Epithelial cell of umbilical artery (primary cell): ENCODE measurements around the gene EPN3. TPM values are rescaled to one million over a fixed set of nuclear protein-coding genes. Genes with fewer than 3 reads are reported as not detected.

Source experiments
- total RNA-seq: library from RNA; depleted of rRNA; stranded (reverse); fragments of >200 nt; gene quantifications from 2 replicates; pipeline ENCODE4 v1.2.3, GENCODE V29; 2014

EPN3 gene
- under 0.01 and 0.15 TPM in 2 replicates for total RNA-seq

DNA sequence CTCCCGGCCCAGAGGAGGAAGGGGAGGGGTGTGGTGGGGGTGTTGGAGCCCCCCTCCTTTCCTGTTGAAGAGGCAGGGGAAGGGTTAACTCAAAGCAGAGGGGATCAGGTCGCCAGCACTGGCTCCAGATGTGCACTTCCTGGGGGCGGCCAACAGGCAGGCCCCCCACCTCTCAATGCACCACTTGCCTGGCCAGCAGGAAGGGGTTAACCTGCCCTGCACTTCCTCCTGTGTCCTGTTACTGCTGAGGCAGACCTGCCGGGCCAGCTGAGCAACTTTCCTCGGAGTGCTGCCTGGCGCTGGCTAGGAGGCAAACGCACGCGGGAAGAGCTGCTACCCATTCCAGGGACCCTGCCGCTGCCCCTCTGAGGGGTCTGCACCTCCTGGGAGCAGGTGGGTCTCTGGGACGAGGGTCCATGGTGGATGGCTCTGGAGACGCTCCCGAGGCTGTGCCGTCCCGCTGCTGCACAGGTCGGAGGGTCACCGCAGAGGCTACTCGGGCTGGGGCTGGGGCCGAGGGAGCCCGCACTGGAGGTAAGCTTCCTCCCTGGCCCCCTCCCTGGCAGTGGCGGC lies at the start of gene EPN3:
Gene EPN3 (plus strand): TSS at position 284 of the 573 bp plus-strand sequence. CDS start 3,822 bp downstream, outside the sequence.

DNA sequence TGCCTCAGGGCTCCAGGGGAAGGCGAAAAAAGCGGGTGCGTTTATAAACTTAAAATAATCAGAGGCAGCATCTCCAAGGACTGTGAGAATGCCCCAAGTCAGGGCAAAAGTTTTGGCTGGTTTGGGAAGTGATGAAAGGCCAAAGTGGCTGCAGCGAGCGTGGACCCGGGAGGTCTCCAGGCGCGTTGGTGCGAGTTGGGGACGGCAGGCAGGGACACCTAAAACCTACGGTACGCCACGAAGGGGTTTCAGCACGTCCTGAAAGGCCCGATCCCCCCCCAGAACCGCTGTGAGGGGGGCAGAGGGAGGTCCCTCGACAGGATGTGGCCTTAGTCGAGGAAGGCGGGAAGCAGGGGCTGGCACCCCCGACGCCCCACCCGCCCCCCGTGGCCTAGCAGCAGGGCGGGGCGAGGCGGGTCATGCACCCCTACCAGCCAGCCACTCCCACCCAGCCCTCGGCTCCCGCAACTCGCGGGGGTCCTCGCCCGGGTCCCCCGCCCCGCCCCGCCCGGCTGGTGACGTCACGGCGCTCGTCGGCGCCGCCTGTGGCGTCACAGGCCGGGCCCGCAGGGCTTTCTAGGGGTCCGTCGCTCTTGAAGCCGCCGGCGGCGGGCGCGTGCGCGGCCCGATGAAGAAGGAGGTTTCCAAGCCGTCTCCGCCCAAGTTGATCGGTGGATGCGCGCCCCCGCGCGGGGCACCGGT lies 24.5 kb upstream of the EPN3 start, which contains the start of gene MYCBPAP:
Gene MYCBPAP (plus strand): TSS at position 569 of the 702 bp plus-strand sequence. CDS start 236 bp downstream, outside the sequence.

DNA sequence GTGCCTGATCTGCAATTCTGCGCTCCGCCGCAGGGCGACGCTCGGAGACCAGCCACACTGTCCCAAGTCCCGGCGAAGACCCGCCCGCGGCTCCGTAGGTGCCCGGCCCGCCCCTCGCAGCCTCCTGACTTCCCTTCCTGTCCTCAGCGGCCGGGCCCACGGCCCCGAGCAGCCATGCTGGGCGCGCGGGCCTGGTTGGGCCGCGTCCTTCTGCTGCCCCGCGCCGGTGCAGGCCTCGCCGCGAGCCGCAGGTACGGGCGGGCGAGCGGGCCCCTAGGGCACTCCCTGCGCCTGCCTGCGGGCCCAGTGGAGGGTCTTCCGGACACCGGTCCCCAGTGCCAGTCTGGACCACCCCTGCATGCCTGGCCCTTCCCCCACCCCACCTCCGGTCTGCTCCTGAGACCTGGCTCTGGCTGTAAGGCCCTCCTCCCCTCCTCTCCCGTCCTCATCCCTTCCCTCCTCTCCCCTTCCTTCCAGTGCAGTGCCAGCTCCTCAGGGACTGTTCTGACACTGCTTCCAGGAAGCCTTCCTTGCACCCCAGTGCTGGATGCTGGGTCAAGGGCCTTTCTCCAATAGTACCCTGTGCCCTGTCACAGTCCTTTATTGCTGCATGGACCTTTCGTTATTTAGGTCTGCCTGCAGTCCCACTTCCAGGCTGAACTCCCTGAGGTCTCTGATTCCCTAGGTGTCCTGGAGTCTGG lies 14.7 kb downstream of the EPN3 start, which contains the start of gene SPATA20:
Gene SPATA20 (plus strand): TSS at position 140 of the 701 bp plus-strand sequence. CDS start 35 bp downstream, at position 175.

DNA sequence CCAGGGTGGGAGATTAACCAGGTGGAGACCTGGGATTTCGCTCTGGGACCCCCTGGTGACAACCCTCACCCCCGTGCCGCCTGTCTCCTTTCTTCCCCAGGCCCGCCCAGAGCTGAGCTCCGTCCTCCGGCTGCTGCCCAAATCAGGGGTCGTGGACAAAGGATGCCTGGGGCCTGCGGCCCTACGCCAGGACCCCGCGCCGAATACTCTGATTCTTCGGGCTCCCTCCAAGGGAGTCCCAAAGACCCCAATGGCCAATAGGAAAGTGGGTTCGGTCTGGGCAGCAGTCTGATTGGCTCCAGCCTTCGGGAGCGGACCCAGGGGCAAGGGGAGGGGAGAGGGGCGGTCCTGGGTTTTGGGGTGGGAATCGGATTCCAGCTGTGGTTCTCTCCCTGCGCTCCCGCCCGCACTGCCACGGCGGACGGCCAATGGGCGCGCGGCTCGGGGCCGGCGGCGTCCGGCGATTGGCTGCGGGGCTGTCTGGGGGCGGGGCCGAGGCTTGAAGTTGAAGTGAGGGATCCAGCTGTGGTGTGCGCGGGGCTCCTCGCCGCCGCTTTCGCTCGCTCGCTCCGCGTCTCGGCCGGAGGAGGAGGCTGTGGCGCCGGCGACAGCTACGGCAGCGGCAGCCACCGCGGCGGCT lies 27.8 kb downstream of the EPN3 start, which contains the start of gene CACNA1G:
Gene CACNA1G (plus strand): TSS at position 531 of the 640 bp plus-strand sequence. CDS start 745 bp downstream, outside the sequence.

Other genes with a start within 250 kb of the EPN3 start
- gene XYLT2, start 186.6 kb upstream of the EPN3 start, total RNA-seq = 29.6 and 34.8 TPM in 2 replicates
- gene MRPL27, start 159.6 kb upstream of the EPN3 start, total RNA-seq = 79.6 and 101 TPM in 2 replicates
- gene EME1, start 159.5 kb upstream of the EPN3 start, total RNA-seq = 2.6 and 6.4 TPM in 2 replicates
- 196 and 216 TPM in 2 replicates for gene LRRC59, start 135.2 kb upstream of the EPN3 start, total RNA-seq
- 10.7 and 16.7 TPM in 2 replicates for gene ACSF2, start 106.5 kb upstream of the EPN3 start, total RNA-seq
- gene CHAD, start 63.9 kb upstream of the EPN3 start, total RNA-seq = not detected in 2 replicates
- gene RSAD1, start 53.9 kb upstream of the EPN3 start, total RNA-seq = 19.6 and 28.9 TPM in 2 replicates
- gene MYCBPAP, start 24.3 kb upstream of the EPN3 start, total RNA-seq = under 0.01 and 1.4 TPM in 2 replicates
- 32.2 and 32.8 TPM in 2 replicates for gene SPATA20, start 14.4 kb downstream of the EPN3 start, total RNA-seq
- not detected in 2 replicates for gene CACNA1G, start 28.0 kb downstream of the EPN3 start, total RNA-seq
- gene ABCC3, start 102.1 kb downstream of the EPN3 start, total RNA-seq = 1.6 and 3.3 TPM in 2 replicates
- gene ANKRD40, start 175.2 kb downstream of the EPN3 start, total RNA-seq = 32.2 and 39.1 TPM in 2 replicates
- gene LUC7L3, start 186.9 kb downstream of the EPN3 start, total RNA-seq = 24.4 and 36.5 TPM in 2 replicates
- not detected in 2 replicates for gene ANKRD40CL, start 234.8 kb downstream of the EPN3 start, total RNA-seq